ENCODE measurements around the gene GPR158. TPM values are rescaled to one million over a fixed set of nuclear protein-coding genes. Genes with fewer than 3 reads are reported as not detected.

GPR158 gene
- total RNA-seq, 2 donors from 2014 or later: not detected

GRCh38 chr10:25390733-25391132, 215.9 kb downstream of the GPR158 start:
- Histone ChIP-seq H3K4me3 (no peak overlapping the region), H3K36me3 (no peaks in the 10 kb centered on the region), H3K9me3 (peaks cover 0 to 14% of the 10 kb centered on the region in 2 donors), H3K27me3 (no peaks in the 10 kb centered on the region), H3K4me1 (no peaks in the 10 kb centered on the region), H3K27ac (no peak overlapping the region)
- no peak for TF ChIP-seq CTCF (IDR thresholded peaks at IDR 0.05)
- no peak for DNase-seq (ENCODE audit: low spot score)

GRCh38 chr10:25392132-25392531, 217.3 kb downstream of the GPR158 start:
- Histone ChIP-seq H3K9me3 (peaks cover 0 to under 1% of the 10 kb centered on the region in 2 donors), H3K27ac (no peak overlapping the region), H3K4me1 (no peaks in the 10 kb centered on the region), H3K36me3 (no peaks in the 10 kb centered on the region), H3K4me3 (no peak overlapping the region), H3K27me3 (no peaks in the 10 kb centered on the region)
- no peak for DNase-seq (ENCODE audit: low spot score)
- TF ChIP-seq CTCF (IDR thresholded peaks at IDR 0.05): no peak

- DNase-seq (ENCODE audit: low spot score): no peak
- H3K27me3 ChIP-seq: no peaks in the 10 kb centered on the region
- no peak for TF ChIP-seq CTCF (IDR thresholded peaks at IDR 0.05)
- no peaks in the 10 kb centered on the region for H3K36me3 ChIP-seq
- no peaks in the 10 kb centered on the region for H3K4me1 ChIP-seq
- H3K4me3 ChIP-seq: no peak overlapping the region
- no peak overlapping the region for H3K27ac ChIP-seq
- H3K9me3 ChIP-seq: no peaks in the 10 kb centered on the region
Observed at GRCh38 chr10:25393621-25394020, 218.8 kb downstream of the GPR158 start.

- no peak for DNase-seq (ENCODE audit: low spot score)
- H3K27me3 ChIP-seq: no peaks in the 10 kb centered on the region
- no peak overlapping the region for H3K4me3 ChIP-seq
- H3K9me3 ChIP-seq: no peaks in the 10 kb centered on the region
- H3K27ac ChIP-seq: no peak overlapping the region
- TF ChIP-seq CTCF (IDR thresholded peaks at IDR 0.05): no peak
- H3K4me1 ChIP-seq: no peaks in the 10 kb centered on the region
- H3K36me3 ChIP-seq: no peaks in the 10 kb centered on the region
Observed at GRCh38 chr10:25398680-25399079, 223.9 kb downstream of the GPR158 start.

GRCh38 chr10:25405871-25406270, 231.1 kb downstream of the GPR158 start:
- H3K27ac ChIP-seq: no peak overlapping the region
- H3K4me3 ChIP-seq: no peak overlapping the region
- no peak for DNase-seq (ENCODE audit: low spot score)
- no peaks in the 10 kb centered on the region for H3K9me3 ChIP-seq
- no peaks in the 10 kb centered on the region for H3K36me3 ChIP-seq
- TF ChIP-seq CTCF (IDR thresholded peaks at IDR 0.05): no peak
- no peaks in the 10 kb centered on the region for H3K27me3 ChIP-seq
- no peaks in the 10 kb centered on the region for H3K4me1 ChIP-seq

GRCh38 chr10:25417611-25418010, 242.8 kb downstream of the GPR158 start:
- Histone ChIP-seq H3K4me3 (no peak overlapping the region), H3K36me3 (no peaks in the 10 kb centered on the region), H3K27me3 (no peaks in the 10 kb centered on the region), H3K27ac (no peak overlapping the region), H3K9me3 (no peaks in the 10 kb centered on the region), H3K4me1 (no peaks in the 10 kb centered on the region)
- TF ChIP-seq CTCF (IDR thresholded peaks at IDR 0.05): no peak
- DNase-seq (ENCODE audit: low spot score): no peak

All from right atrium auricular region (tissue), 2 donors.